HS-5 (cell line): Measurements from ENCODE around the gene GNLY.

Source experiments
- DNase-seq: peaks from one replicate; pipeline ENCODE4 v3.0.0-alpha.2; 2012; ENCODE audit warnings: low read depth

GNLY gene

DNA sequence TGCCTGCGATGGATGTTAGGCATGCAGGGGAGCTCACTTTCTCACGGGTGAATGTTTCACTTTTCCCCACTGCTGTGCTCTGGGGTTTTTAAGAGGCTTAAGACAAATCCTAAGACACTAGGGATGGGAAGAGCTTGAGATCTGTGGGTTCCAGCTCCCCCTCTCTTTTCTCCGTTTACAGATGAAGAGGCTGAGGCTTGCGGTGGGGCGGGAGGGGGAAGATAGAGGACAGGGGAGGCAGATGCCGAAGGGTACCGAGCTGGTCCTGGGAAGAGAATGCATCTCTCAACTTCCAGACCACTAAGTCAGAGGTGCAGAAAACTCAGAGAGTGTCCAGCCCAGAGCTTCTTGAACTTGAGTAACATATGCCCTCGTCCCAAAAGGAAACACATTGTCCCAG lies 51.5 kb downstream of the GNLY start:
- DNase-seq, result no peak

DNA sequence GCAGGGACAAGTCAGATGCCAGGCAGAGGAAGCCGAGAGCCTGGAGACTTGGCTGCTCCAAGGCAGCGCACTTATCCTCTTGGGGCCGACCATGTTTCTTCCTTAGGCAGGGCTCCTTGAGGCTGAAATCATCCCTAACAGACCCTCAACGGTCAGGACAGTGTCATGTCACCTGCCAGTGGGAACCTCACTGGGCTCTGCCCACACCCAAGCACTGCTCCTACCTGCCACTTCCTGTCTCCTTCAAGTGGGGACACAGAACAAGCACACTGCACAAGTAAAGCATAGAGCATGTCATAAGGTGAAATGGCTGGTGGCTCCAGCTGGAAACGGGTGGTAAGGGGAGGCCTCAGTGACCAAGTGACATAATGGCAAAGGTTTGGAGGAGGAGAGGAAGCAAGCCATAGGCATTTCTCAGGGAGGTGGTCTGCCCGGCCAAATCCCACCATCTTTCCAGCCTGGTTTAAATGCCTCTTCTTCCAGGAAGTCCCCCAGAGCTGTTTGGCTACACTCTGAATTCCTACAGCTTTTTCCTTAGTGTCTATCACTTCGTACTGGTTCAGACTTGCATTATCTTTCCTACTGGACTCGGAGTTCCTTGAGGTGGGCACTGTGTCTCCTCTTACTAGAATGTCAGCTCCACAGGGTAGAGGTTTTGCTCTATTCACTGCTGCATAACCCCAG lies 52.3 kb downstream of the GNLY start:
- no peak for DNase-seq

DNA sequence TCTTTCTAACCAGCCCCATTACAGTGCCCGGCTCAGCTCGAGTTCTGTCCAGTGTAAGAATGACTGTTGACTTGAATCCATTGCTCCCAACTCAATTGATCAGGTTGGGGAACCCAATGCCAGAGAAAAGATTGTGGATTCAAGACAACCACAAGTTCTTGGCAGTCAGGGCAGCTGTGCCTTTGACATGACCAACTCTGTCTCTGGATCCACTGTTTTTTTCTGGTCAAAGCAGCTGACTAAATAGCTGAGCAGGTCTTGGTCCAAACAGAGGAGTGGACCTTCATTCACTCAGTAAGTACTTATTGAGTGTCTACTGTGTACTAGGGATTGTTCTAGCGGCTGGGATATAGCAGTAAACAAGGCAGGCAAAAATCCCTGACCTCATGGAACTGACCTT lies 53.3 kb downstream of the GNLY start:
- no peak for DNase-seq

DNA sequence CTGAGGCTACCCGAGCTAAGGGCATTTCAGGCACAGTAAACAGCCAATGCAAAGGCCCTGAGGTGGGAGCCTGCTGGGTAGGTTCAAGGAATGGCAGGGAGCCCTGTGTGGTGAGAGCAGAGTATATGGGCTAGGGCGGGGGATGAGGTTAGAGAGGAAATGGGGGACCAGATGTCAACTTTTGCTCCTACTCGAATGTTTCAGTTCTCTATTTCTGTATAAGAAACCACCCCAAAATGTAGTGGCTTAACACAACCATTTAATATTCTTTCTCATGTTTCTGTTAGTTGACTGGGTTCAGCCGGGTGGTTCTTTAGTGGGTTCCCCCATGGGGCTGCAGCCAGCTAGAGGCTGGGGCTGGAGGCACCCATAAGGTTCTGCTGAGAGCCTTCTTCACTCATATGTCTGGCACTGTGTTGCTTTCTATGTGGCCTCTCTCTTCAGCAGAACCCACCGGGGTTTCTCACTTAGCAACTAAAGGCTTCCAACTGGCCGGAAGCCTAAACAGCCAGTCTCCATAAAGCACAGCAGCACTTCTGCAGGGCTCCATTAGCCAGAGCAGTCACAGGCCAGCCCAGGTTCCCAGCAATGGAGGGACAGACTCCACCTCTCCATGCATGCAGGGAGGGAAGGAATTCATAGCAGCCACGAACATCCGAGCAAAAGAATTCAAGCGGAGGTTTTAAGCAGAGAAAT lies 54.0 kb downstream of the GNLY start:
- no peak for DNase-seq
